K562 (cell line): Measurements from ENCODE around the gene DHX29. TPM values are rescaled to one million over a fixed set of nuclear protein-coding genes. Genes with fewer than 3 reads are reported as not detected.

Experiments
- BACH1 ChIP-seq: fragments of 200-800 bp; sonication (Bioruptor generic); IDR thresholded peaks from 2 replicates; pipeline ENCODE4 v1.6.1; 2016; ENCODE audit warnings: missing genetic modification characterization, missing compliant biosample characterization
- BCLAF1 ChIP-seq, 2 experiments: fragments of 450-650 bp in 1 of 2; IDR thresholded peaks; 2 replicates each; pipeline ENCODE4 v1.6.1; 2011 to 2017; ENCODE audit warnings: low read depth in 2 of 2, antibody characterized with exemption in 1 of 2, borderline replicate concordance in 1 of 2, low read length in 1 of 2, mild to moderate bottlenecking in 1 of 2, mixed read lengths in 1 of 2; ENCODE audit not compliant: control insufficient read depth in 1 of 2
- CSDE1 ChIP-seq, 2 experiments: fragments of 450-650 bp; IDR thresholded peaks; 2 replicates each; pipeline ENCODE4 v1.6.1; 2016; ENCODE audit warnings: mild to moderate bottlenecking in 1 of 2
- FOXK2 ChIP-seq, 2 experiments: fragments of 450-650 bp; IDR thresholded peaks in 1 of 2; conservative IDR thresholded peaks in 1 of 2; 2 replicates each; pipeline ENCODE4 v1.6.1; 2016; ENCODE audit warnings: low read depth in 2 of 2, mild to moderate bottlenecking in 1 of 2
- MIER1 ChIP-seq: fragments of 450-650 bp; IDR thresholded peaks from 2 replicates; pipeline ENCODE4 v1.6.1; 2016; ENCODE audit warnings: antibody characterized with exemption, mild to moderate bottlenecking, low read depth
- SMARCA4 ChIP-seq: fragments of 450-650 bp; IDR thresholded peaks from 2 replicates; pipeline ENCODE4 v1.6.1; 2016
- UBTF ChIP-seq, 2 experiments: IDR thresholded peaks; 2 replicates each; pipeline ENCODE4 v1.6.1; 2012; ENCODE audit warnings: improper control_type of control experiment in 2 of 2, low read depth in 2 of 2, low read length in 2 of 2, borderline replicate concordance in 1 of 2
- ZBTB12 ChIP-seq: fragments of 250-450 bp; sonication (Bioruptor Pico); IDR thresholded peaks from 2 replicates; pipeline ENCODE4 v1.4.0; 2020
- ZBTB5 ChIP-seq: fragments of 450-650 bp; IDR thresholded peaks from 2 replicates; pipeline ENCODE4 v1.6.1; 2017; ENCODE audit warnings: antibody characterized with exemption
- ZNF592 ChIP-seq: fragments of 450-650 bp; IDR thresholded peaks from 2 replicates; pipeline ENCODE4 v1.6.1; 2017; ENCODE audit warnings: antibody characterized with exemption, mild to moderate bottlenecking
- polyA plus RNA-seq, 8 experiments: library from polyadenylated mRNA; depleted of rRNA in 4 of 8; stranded (reverse) in 5 of 8; unstranded in 3 of 8; fragments of >200 nt; fragmentation: Nextera tagmentation in 2 of 8; fragmentation: Illumina TruSeq in 1 of 8; extraction: Ambion mirVana in 2 of 8; extraction: Trizol in 1 of 8; gene quantifications; 2 replicates each; pipeline versions ENCODE4 v1.2.1 to v1.2.3, GENCODE V29; 2011 to 2014; ENCODE audit warnings: inconsistent platforms in 1 of 8, missing spikeins in 1 of 8
- total RNA-seq, 7 experiments: library from RNA; depleted of rRNA in 6 of 7; stranded (reverse); fragments of >200 nt in 6 of 7; fragmentation: Illumina TruSeq in 2 of 7; extraction: Trizol in 2 of 7; gene quantifications; 2 replicates each; pipeline versions ENCODE4 v1.2.1 to v1.2.3, GENCODE V29; 2011 to 2021; ENCODE audit warnings: low replicate concordance in 1 of 7

DHX29 gene
- total and polyA plus RNA-seq, 9 of the 15 experiments (the other 6 are each of a cell fraction or from before 2014, with no cell fraction given), result 7.5 to 42.1 (median 25.0) TPM

- TF ChIP-seq BCLAF1 (IDR thresholded peaks at IDR 0.05; ENCODE audit: borderline replicate concordance in 1 of 2, control insufficient read depth in 1 of 2, low read depth in 2 of 2, low read length in 1 of 2), result 0 out of 4 replicates have a peak, but pooled peaks of 1 of the 2 experiments have one; percentile 42
- TF ChIP-seq FOXK2 (conservative IDR thresholded peaks at IDR 0.05 in 1 of 2, IDR thresholded peaks at IDR 0.05 in 1 of 2; ENCODE audit: low read depth in 2 of 2), result 0 out of 4 replicates have a peak, but pooled peaks of 1 of the 2 experiments have one; percentile 7
- no peak for TF ChIP-seq UBTF (IDR thresholded peaks at IDR 0.05; ENCODE audit: borderline replicate concordance in 1 of 2, low read depth in 2 of 2, low read length in 2 of 2)
- TF ChIP-seq ZBTB5, result peak; percentile 2; the same call in 1 of the 2 replicates
- no peak for TF ChIP-seq ZBTB12
- TF ChIP-seq CSDE1 (IDR thresholded peaks at IDR 0.05), result 0 out of 4 replicates have a peak, but pooled peaks of 1 of the 2 experiments have one; percentile 7
- 0 out of 2 replicates have a peak, but pooled peaks have one; percentile 36 for TF ChIP-seq BACH1
- peak; percentile 26; the same call in 1 of the 2 replicates for TF ChIP-seq ZNF592
- TF ChIP-seq SMARCA4, result peak; percentile 35; the same call in 1 of the 2 replicates
- TF ChIP-seq MIER1, result peak; percentile 62; the same call in 1 of the 2 replicates
These were observed 851 bp upstream of the DHX29 start (continued) for GRCh38 chr5:55308254-55308836.
